C4-2B (cell line): ENCODE results near the gene PDZD8.

Experiments used
- H3K27ac ChIP-seq: fragments of 450-650 bp; 2 replicates; pipeline ENCODE4 v1.5.1; 2017
- ZFX ChIP-seq: fragments of 450-650 bp; IDR thresholded peaks from 2 replicates; pipeline ENCODE4 v1.6.1; 2017
- TF ChIP-seq, protein P1 (sequence below): fragments of 450-650 bp; conservative IDR thresholded peaks from 2 replicates; pipeline ENCODE4 v1.5.1; 2017; ENCODE audit warnings: mild to moderate bottlenecking

Gene PDZD8

GRCh38 chr10:117391436-117392205, 16.4 kb upstream of the PDZD8 start:
- peak overlapping the region; percentile 95 for H3K27ac ChIP-seq
- no peak for TF ChIP-seq ZFX
- TF ChIP-seq, protein P1, sequence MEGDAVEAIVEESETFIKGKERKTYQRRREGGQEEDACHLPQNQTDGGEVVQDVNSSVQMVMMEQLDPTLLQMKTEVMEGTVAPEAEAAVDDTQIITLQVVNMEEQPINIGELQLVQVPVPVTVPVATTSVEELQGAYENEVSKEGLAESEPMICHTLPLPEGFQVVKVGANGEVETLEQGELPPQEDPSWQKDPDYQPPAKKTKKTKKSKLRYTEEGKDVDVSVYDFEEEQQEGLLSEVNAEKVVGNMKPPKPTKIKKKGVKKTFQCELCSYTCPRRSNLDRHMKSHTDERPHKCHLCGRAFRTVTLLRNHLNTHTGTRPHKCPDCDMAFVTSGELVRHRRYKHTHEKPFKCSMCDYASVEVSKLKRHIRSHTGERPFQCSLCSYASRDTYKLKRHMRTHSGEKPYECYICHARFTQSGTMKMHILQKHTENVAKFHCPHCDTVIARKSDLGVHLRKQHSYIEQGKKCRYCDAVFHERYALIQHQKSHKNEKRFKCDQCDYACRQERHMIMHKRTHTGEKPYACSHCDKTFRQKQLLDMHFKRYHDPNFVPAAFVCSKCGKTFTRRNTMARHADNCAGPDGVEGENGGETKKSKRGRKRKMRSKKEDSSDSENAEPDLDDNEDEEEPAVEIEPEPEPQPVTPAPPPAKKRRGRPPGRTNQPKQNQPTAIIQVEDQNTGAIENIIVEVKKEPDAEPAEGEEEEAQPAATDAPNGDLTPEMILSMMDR, result no peak

DNA sequence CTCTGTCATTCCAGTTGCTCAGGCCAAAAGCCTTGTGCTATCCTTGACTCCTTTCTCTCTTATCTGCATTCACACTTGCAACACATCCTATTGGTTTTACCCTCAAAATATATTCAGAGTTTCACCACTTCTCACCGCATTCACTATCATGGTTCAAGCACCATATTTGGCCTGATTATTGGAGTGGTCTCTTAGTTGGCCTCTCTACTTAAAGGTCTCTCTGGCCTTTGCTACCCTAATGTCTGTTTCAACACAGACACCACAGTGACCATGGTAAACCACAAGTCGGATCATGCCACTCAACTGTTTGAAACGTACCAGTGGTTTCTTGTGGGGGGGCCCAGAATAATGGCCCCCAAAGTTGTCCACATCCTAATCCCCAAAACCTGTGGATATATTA, 15.2 kb upstream of the PDZD8 start:
- H3K27ac ChIP-seq, result peak overlapping the region; percentile 95; the same call in 1 of the 2 replicates
- TF ChIP-seq, protein P1, result no peak
- no peak for TF ChIP-seq ZFX

DNA sequence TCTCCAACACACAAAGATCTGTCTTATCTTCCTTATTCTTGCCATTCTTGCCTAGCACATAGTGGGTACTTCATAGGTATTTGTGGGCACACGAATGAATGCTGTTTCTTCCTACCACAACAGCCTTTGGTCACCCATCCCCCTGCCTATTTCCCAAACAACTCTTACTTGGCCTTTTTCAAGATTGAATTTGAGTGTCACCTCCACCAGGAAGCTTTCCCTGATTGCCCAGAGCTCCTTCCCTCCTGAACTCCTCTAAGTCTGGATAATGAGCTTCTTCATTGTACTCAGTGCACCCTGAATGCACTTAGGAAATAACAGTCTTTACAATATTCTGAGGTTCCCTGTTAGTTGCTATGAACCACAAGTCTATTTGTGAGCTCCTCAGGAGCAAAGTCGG, 11.6 kb upstream of the PDZD8 start:
- TF ChIP-seq ZFX, result no peak
- TF ChIP-seq, protein P1, result no peak
- H3K27ac ChIP-seq, result no peak overlapping the region

DNA sequence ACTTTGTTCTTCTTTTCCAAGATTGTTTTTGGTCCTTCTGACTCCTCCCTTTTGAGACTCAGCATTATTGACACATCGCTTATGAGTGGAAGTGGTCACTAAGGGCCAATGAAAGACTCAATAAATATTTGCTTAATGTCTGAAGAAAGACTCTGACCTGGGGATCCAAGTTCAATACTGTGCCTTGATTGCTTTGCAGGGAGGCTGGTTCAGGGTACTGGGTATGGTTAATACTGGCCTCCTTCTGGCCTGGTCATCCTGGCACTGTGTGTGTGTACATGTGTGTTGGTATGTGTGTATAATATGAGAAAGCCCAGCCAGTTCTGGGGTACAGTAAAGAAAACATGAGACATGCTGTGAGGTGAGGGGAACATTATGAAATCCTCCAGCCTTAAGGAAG, 7.6 kb upstream of the PDZD8 start:
- TF ChIP-seq, protein P1, result no peak
- no peak for TF ChIP-seq ZFX
- no peak overlapping the region for H3K27ac ChIP-seq

GRCh38 chr10:117374506-117375359, 507 bp downstream of the PDZD8 start:
- TF ChIP-seq, protein P1, result no peak
- peak; percentile 89 for TF ChIP-seq ZFX
- H3K27ac ChIP-seq, result peak overlapping the region; percentile 86

DNA sequence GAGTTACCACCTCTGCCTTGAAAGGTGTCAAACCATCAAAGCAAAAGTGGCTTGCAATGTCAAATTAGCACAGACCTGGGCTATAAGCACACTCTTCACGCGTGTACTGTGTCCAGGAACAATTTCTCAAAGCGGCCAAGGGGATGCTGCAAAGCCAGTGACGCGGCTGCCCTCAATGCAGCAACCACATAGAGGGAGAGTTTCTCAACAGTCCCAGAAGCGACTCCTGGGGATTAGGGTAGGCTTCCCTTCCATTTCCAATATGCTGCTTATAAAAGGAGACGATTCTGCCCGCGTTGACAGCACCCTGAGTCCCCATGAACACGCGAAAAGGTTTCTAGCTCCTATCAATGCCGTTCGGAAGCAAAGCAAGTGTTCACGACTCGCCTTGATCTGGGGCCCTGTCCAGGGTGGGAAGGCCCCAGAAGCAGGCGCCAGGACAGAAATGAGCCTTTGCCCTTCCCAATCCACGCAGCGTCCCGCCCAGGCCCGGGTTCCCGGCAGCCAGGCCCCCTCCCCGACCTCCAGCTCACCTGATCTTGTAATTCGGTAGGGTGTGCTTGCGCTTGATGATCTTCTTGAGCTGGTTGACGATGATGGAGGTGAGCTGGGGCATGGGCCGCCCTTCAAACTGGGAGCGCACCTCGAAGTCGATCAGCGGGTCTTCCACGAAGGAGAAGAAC, 1.3 kb downstream of the PDZD8 start:
- TF ChIP-seq, protein P1, result no peak
- TF ChIP-seq ZFX, result no peak
- H3K27ac ChIP-seq, result peak overlapping the region; percentile 86
